ENCODE results near the gene MYOM1.

GRCh38 chr18:3255611-3256165 lies 35.9 kb upstream of the MYOM1 start:
- no peak for TF ChIP-seq CTCF (conservative IDR thresholded peaks at IDR 0.05; ENCODE audit: low read depth, low read length)
- no peak for TF ChIP-seq EZH2 (IDR thresholded peaks at IDR 0.05; ENCODE audit: borderline replicate concordance, low read depth, low read length, poor library complexity, severe bottlenecking)
